GM19372 (cell line): ENCODE data around the gene VPS37B.

ENCODE experiments used
- ATAC-seq: cut with Tn5 transposase; IDR thresholded peaks from one replicate; pipeline ENCODE4 v1.9.1; 2021; ENCODE audit warnings: mild to moderate bottlenecking, low read depth, moderate library complexity; ENCODE audit not compliant: unreplicated experiment

VPS37B gene

DNA sequence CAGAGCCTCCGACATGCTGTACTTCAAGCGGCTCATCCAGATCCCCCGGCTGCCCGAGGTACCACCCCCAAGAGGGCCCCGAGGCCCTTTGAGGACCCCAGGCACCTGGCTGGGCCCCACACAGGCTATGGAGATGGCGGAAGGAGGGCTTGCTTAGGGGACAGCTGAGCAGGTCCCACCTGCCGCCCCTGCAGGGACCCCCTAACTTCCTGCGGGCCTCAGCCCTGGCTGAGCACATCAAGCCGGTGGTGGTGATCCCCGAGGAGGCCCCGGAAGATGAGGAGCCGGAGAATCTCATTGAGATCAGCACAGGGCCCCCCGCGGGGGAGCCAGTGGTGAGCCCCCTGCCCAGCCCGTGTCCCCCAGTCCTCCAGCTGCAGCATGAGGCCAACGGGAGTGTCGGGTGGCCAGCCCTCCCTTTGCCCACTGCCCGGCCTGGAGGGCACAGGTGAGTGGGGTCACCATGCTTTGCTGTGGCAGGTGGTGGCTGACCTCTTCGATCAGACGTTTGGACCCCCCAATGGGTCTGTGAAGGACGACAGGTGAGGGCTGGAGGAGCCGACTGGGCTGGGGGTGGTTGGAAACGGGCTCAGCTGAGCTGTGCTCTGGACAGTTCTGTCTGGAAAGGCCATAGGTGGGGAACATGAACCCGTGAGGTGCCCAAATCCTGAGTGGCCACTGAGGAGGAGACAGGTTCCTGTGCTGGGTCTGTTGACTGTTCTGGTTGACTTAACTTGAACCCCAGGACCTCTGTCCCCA lies 40.7 kb downstream of the VPS37B start:
- ATAC-seq: no peak

- ATAC-seq: no peak
Measured at GRCh38 chr12:122854554-122854953, 41.4 kb downstream of the VPS37B start.

GRCh38 chr12:122853582-122854245 lies 42.2 kb downstream of the VPS37B start:
- no peak for ATAC-seq

DNA sequence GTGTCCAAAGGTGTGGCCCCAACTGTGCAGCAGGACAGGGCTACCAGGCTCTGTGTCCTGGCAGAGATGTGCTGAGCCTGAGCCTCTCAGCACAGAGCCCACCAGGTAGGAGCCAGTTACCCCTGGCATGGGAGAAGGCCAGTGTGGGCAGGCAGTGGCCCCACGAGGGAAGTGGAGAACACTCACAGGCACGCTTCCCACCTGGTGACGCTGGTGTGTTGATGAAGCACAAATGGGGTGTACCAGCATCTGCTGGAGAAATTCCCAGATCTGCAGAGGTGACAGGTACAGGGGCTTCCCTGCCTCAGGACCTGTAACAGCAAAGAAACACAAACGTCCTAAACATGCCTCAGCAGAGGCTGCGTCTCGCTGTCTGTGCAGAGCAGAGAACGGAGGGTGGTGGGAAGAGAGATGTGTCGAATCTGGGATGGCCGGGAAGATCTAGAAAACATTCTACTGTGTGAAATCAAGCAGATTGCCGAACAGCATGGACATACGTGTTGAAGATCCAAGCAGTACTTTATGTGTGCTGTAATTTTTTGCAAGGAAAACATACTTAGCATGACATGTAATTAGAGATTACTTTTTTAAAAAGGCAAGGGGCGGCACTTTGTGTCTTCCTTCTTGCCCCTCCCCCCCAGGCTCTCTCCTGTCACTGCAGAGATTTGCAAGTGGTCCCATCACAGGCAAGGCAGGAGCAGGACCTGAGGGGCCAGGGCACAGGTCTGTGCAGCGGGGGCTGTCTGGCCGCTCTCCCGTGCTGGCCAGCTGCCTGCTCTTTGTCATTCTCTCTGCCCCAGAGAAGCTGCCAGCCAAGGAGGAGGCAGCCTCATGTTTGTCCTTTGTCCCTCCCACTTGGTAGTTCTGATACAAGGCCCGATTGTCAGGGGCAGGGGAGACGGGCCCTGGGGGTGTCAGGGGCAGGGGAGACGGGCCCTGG lies 43.3 kb downstream of the VPS37B start:
- no peak for ATAC-seq

DNA sequence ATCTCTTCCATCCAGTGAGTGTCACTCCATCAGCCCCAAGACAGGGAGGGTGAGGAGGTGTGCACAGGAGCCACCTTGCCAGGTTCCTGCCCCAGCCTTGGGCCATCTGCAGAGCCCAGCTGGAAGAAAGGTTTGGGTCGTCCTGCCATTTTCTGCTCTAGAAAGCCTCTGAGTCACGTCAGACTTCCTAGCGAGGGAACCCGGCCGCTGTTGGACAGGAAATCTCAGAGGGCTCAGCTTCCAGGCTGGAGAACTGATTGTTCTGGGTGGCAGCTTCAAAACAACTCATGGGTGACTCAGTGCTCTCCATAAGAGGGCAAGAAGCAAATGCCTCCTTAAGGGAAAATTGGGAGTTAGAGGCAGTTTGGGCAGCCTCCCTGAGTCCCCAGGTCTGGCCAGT lies 44.1 kb downstream of the VPS37B start:
- ATAC-seq: no peak

DNA sequence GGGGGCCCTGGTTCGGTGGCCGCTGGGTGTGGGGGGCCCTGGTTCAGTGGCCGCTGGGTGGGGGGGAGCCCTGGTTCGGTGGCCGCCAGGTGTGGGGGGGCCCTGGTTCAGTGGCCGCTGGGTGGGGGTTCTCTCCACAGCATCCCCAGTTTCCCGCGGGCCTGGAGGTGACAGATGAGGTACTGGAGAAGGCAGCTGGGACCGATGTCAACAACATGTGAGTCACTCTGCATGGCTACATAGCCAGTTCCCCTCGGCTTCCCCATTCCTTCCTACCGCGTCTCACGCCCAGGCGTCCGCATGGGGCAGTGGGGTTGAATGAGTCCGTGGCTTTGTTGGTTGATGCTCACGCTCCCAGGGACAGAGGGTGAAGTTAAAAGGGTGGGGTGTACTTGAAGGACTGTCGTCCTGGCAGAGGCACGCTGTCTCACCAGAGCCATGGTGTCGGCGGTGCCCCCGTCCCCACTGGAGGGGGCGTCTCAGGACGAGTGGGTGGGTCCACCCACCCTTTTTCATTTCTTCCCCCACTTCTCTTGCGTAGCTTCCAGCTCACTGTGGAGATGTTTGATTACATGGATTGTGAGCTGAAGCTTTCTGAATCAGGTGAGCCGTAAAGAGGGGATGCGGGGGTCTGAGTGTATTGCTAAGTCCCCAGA lies 45.1 kb downstream of the VPS37B start:
- ATAC-seq: no peak

DNA sequence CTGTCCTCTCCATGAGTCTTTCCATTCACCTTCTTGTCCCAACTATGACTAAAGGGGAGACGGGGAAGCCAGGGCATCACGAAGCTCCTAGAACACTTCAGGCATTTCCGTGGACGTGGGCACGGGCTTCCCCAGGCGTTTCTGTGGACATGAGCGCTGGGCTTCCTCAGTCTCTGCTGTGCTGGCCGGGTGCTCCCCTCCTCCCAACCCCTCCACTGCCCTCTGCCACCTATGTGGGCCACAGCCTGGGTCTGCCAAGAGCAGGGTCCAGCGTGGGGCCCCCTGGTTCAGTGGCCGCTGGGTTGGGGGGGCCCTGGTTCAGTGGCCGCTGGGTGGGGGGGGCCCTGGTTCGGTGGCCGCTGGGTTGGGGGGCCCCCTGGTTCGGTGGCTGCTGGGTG lies 45.9 kb downstream of the VPS37B start:
- ATAC-seq: no peak

DNA sequence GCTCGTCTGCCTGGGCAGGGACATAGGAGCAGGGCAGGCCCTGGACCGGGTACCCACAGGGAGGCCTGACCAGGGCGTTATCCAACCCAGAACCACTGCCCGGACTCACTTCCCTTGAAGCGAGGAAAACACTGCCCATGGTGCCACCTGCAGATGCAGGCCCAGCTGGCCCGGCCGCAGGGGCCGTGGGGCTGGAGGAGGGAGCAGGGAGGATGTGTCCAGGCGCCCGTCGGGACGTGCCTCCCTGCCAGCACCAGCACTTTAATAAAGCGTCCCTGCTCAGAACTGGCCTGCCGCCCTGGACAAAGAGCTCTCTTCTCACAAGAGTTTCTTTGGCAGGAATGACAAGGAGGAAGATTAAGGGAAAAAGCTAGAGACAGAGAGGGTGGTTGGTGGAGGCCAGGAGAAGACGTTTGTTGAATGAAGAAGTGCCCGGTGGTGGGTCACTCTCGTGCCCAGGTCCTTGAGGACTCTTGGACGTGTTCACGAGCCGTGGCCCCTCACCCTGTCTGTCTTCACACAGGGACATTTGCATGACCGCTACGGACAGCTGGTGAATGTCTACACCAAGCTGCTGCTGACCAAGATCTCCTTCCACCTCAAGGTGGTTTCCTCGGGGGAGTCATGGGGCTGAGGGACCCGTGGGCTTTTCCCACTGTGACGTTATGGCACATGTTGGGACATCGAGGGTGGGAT lies 46.4 kb downstream of the VPS37B start:
- no peak for ATAC-seq

DNA sequence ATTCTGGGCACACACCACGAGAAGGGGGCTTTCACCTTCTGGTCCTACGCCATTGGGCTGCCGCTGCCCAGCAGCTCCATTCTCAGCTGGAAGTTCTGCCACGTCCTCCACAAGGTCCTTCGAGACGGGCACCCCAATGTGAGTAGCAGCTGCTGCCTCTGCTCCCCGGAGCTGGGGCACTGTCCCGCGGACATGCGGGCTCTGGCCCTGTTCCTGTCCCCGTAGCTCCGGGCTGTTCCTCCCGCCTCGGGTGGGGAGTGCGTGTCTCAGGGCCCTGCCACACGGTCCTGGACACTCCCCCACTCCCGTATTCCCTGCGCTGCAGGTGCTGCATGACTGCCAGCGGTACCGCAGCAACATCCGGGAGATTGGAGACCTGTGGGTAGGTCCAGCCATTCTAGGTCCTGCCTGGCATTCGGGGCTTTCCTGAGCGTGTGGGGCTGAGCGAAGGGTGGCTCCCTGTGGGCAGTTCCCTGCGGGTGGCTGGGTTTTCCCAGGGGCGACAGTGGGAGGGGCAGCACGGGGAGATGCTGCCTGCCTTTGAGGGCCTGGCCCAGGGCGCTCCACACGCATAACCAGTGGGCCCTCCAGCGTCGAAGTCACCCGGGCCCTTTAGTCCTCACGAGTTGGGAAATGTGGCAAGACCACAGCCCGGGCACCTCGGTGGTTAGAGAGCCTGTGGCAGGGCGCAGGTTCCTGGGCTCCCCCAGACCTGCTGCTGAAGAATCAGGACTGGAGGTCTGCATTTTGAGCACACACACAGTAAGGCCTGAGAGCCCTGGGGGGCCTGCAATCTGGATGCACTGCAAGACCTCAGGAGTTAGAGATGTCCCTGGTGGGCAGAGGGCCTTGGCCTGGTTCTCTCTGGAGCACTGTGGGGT lies 47.2 kb downstream of the VPS37B start:
- no peak for ATAC-seq

GRCh38 chr12:122847921-122848421 lies 48.0 kb downstream of the VPS37B start:
- ATAC-seq: no peak

GRCh38 chr12:122847516-122847836 lies 48.4 kb downstream of the VPS37B start:
- ATAC-seq: no peak

DNA sequence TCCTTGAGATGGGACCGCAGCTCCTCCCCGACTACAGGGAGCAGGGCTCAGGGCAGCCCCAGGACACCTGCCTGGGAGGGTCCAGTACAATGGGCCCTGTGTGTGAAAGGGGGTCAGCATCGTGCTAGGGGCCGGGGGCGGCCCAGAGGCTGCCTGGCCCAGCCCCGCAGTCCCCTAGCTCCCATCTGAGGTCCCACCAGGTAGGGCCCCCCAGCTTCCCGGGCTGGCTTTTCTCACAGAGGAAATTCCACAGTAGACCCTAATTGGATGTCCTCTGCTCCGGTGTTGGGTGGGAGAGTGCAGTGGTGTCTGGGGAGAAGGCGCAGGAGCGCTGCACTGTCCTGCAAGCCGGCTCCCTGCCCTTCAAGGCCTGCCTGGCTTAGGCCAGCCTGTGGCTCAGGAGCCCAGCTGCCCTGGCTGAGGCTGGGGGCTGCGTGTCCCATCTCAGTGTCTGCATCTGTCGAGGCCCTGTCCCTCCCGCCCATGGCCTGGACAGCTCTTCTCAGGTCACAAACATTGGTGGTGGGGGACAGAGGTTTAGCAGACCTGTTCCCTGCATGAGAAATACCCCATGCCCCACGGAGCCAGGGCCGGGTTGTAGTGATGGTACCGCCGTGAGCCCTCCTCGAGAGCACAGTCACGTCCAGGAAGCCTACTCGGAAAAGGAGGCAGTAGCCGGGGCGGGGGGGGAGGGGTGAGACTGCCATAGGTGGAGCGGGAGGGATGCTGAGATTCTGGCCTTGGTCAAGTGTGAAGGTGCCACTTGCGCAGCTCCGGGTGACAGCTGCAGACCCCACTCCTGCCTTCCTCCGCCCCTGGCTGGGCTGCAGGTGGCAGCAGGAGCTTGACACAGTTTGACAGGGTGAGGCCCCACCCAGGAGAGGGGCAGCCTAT lies 49.1 kb downstream of the VPS37B start:
- no peak for ATAC-seq

- no peak for ATAC-seq
Measured at GRCh38 chr12:122845865-122846621, 49.9 kb downstream of the VPS37B start.

- no peak for ATAC-seq
Measured at GRCh38 chr12:122845041-122845864, 50.7 kb downstream of the VPS37B start.

GRCh38 chr12:122844366-122844971 lies 51.5 kb downstream of the VPS37B start:
- no peak for ATAC-seq

DNA sequence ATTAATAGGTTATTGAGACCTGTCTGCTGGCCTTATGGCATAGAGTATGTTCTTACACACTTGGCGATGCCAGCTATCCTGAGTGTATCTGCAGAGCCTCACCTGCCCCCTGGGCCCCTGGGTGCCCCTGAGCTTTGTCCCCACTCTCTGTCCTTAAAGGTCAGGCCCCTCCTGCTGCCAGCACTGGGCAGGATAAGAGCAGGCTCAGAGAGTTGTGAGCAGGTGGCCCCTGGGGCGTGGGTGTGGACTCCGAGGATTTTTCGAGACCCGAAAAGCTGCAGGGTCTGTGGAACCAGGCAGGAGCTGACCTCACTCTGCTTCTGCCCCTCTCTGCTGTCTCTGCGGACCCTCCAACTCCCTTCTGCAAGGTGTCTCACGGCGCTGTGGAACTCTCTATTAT lies 52.5 kb downstream of the VPS37B start:
- ATAC-seq: no peak
